Measurements from ENCODE around the gene TXNDC2. TPM values are rescaled to one million over a fixed set of nuclear protein-coding genes. Genes with fewer than 3 reads are reported as not detected.
"Not testable (repeated sequence)": the region's sequence is repeated elsewhere in the genome, so short reads cannot be mapped to it uniquely, and the experiment has no call there.

TXNDC2 gene
- total and polyA plus RNA-seq, 4 donors = under 0.01 to 0.09 TPM; not detected in 2

DNA sequence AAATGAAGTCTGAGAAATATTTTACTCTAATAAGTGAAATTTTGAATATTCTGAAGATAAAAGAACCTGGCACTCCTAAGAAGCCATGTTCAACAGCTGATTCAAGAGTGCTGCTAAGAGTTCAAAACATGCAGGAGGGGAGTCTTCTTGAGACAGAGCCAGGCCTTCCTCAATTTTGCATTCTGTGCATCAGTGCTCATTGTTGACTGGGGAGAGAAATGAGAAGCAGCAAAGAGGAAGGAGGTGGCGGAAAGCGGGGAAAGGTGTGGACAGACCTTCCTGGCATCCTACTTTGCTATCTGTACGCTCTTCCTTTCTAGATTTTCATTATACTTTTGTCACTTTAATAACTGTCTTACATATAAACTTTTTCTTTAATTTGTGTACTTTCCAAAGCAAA, 29.7 kb upstream of the TXNDC2 start:
- H3K9ac ChIP-seq (ENCODE audit: low read depth in 1 of 2, low read length in 2 of 2) = no peak overlapping the region
- TF ChIP-seq HNF4G (IDR thresholded peaks at IDR 0.05) (no peak), FOXA2 (IDR thresholded peaks at IDR 0.05) (no peak), YY1 (IDR thresholded peaks at IDR 0.05) (no peak), RXRA (IDR thresholded peaks at IDR 0.05) (no peak), TAF1 (conservative IDR thresholded peaks at IDR 0.05) (no peak), SP1 (IDR thresholded peaks at IDR 0.05) (no peak), GABPA (IDR thresholded peaks at IDR 0.05 in 1 of 2, conservative IDR thresholded peaks at IDR 0.05 in 1 of 2) (no peak)
- TF ChIP-seq, protein P1, sequence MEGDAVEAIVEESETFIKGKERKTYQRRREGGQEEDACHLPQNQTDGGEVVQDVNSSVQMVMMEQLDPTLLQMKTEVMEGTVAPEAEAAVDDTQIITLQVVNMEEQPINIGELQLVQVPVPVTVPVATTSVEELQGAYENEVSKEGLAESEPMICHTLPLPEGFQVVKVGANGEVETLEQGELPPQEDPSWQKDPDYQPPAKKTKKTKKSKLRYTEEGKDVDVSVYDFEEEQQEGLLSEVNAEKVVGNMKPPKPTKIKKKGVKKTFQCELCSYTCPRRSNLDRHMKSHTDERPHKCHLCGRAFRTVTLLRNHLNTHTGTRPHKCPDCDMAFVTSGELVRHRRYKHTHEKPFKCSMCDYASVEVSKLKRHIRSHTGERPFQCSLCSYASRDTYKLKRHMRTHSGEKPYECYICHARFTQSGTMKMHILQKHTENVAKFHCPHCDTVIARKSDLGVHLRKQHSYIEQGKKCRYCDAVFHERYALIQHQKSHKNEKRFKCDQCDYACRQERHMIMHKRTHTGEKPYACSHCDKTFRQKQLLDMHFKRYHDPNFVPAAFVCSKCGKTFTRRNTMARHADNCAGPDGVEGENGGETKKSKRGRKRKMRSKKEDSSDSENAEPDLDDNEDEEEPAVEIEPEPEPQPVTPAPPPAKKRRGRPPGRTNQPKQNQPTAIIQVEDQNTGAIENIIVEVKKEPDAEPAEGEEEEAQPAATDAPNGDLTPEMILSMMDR (IDR thresholded peaks at IDR 0.05; ENCODE audit: low read depth, low read length, missing input control) = no peak
- TF ChIP-seq, protein P2, sequence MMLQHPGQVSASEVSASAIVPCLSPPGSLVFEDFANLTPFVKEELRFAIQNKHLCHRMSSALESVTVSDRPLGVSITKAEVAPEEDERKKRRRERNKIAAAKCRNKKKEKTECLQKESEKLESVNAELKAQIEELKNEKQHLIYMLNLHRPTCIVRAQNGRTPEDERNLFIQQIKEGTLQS (IDR thresholded peaks at IDR 0.05) = no peak
- TF ChIP-seq, protein P3, sequence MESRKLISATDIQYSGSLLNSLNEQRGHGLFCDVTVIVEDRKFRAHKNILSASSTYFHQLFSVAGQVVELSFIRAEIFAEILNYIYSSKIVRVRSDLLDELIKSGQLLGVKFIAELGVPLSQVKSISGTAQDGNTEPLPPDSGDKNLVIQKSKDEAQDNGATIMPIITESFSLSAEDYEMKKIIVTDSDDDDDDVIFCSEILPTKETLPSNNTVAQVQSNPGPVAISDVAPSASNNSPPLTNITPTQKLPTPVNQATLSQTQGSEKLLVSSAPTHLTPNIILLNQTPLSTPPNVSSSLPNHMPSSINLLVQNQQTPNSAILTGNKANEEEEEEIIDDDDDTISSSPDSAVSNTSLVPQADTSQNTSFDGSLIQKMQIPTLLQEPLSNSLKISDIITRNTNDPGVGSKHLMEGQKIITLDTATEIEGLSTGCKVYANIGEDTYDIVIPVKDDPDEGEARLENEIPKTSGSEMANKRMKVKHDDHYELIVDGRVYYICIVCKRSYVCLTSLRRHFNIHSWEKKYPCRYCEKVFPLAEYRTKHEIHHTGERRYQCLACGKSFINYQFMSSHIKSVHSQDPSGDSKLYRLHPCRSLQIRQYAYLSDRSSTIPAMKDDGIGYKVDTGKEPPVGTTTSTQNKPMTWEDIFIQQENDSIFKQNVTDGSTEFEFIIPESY (IDR thresholded peaks at IDR 0.05) = no peak
- peaks cover 0 to 2% (median 0%) of the 10 kb centered on the region in 4 donors for H3K27me3 ChIP-seq (ENCODE audit: control insufficient read depth in 4 of 4, insufficient read depth in 4 of 4, low read length in 3 of 4)
- no peaks in the 10 kb centered on the region for H3K4me1 ChIP-seq (ENCODE audit: control insufficient read depth in 4 of 4, insufficient read depth in 4 of 4, low read length in 3 of 4)
- peak overlapping the region in 1 of 2 donors; percentile 9 for H3K27ac ChIP-seq (ENCODE audit: low read depth in 1 of 2, low read length in 2 of 2)
- DNase-seq (ENCODE audit: low spot score) = no peak
- H3K36me3 ChIP-seq (ENCODE audit: control insufficient read depth in 4 of 4, insufficient read depth in 3 of 4, low read depth in 1 of 4, low read length in 3 of 4) = no peaks in the 10 kb centered on the region
- H3K9me3 ChIP-seq (ENCODE audit: control insufficient read depth in 4 of 4, low read length in 3 of 4) = no peaks in the 10 kb centered on the region
- no peak overlapping the region for H3K4me3 ChIP-seq (ENCODE audit: low read depth in 1 of 3, low read length in 3 of 3)
- 89% methylated on average over 3 of the region's 3 CpGs for WGBS

DNA sequence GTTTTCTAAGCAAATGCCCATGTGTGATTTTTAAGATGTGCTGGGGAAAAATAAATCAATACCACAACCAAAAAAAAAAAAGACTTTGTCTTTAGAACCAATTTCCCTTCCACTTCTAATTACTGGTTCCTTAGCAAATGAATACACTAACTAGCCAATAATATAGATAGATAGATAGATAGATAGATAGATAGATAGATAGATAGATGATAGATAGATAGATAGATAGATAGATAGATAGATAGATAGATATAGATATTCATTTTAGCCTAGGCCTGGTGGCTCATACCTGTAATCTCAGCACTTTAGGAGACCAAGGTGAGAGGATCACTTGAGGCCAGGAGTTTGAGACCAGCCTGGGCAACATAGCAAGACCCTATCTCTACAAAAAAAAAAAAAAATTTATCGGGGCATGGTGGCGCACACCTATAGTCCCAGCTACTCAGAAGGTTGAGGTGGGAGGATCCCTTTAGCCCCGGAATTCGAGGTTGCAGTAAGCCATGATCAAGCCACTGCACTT, 28.2 kb upstream of the TXNDC2 start:
- not testable (repeated sequence) for H3K9me3 ChIP-seq (ENCODE audit: control insufficient read depth in 4 of 4, low read length in 3 of 4); H3K4me1 ChIP-seq (ENCODE audit: control insufficient read depth in 4 of 4, insufficient read depth in 4 of 4, low read length in 3 of 4); H3K27me3 ChIP-seq (ENCODE audit: control insufficient read depth in 4 of 4, insufficient read depth in 4 of 4, low read length in 3 of 4); H3K27ac ChIP-seq (ENCODE audit: low read depth in 1 of 2, low read length in 2 of 2); H3K9ac ChIP-seq (ENCODE audit: low read depth in 1 of 2, low read length in 2 of 2); DNase-seq (ENCODE audit: low spot score); H3K36me3 ChIP-seq (ENCODE audit: control insufficient read depth in 4 of 4, insufficient read depth in 3 of 4, low read depth in 1 of 4, low read length in 3 of 4); H3K4me3 ChIP-seq (ENCODE audit: low read depth in 1 of 3, low read length in 3 of 3)
- WGBS = 91% methylated on average over 4 of the region's 4 CpGs

DNA sequence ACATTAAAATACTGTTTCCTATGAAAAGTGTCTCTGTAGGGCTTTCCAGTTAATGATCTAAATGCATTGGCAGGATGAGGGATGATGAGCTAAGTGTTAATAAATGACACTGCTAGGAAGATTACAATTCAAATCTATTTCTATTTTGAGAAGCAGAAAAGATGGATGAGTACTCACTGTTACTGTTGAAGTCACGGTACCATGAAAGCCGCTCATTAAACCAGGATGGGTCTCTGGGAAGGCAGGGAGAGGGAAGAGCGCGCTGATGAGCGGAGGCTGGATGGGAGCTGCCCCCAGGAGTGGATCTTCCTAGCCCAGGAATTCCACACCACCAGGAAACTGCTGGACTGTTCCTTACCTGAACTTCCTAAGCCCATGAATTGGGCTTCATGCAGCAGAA, 27.1 kb upstream of the TXNDC2 start:
- DNase-seq (ENCODE audit: low spot score) = no peak
- TF ChIP-seq RAD21 (IDR thresholded peaks at IDR 0.05) (no peak), SP1 (IDR thresholded peaks at IDR 0.05) (no peak), TAF1 (conservative IDR thresholded peaks at IDR 0.05) (no peak), YY1 (IDR thresholded peaks at IDR 0.05) (no peak), FOXA1 (IDR thresholded peaks at IDR 0.05) (no peak), RXRA (IDR thresholded peaks at IDR 0.05) (no peak), HNF4G (IDR thresholded peaks at IDR 0.05) (no peak), NR2F2 (IDR thresholded peaks at IDR 0.05) (no peak), GABPA (IDR thresholded peaks at IDR 0.05 in 1 of 2, conservative IDR thresholded peaks at IDR 0.05 in 1 of 2) (no peak)
- TF ChIP-seq, protein P4, sequence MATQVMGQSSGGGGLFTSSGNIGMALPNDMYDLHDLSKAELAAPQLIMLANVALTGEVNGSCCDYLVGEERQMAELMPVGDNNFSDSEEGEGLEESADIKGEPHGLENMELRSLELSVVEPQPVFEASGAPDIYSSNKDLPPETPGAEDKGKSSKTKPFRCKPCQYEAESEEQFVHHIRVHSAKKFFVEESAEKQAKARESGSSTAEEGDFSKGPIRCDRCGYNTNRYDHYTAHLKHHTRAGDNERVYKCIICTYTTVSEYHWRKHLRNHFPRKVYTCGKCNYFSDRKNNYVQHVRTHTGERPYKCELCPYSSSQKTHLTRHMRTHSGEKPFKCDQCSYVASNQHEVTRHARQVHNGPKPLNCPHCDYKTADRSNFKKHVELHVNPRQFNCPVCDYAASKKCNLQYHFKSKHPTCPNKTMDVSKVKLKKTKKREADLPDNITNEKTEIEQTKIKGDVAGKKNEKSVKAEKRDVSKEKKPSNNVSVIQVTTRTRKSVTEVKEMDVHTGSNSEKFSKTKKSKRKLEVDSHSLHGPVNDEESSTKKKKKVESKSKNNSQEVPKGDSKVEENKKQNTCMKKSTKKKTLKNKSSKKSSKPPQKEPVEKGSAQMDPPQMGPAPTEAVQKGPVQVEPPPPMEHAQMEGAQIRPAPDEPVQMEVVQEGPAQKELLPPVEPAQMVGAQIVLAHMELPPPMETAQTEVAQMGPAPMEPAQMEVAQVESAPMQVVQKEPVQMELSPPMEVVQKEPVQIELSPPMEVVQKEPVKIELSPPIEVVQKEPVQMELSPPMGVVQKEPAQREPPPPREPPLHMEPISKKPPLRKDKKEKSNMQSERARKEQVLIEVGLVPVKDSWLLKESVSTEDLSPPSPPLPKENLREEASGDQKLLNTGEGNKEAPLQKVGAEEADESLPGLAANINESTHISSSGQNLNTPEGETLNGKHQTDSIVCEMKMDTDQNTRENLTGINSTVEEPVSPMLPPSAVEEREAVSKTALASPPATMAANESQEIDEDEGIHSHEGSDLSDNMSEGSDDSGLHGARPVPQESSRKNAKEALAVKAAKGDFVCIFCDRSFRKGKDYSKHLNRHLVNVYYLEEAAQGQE (IDR thresholded peaks at IDR 0.05) = no peak
- TF ChIP-seq, protein P1 (IDR thresholded peaks at IDR 0.05; ENCODE audit: low read depth, low read length, missing input control) = no peak
- TF ChIP-seq, protein P5, sequence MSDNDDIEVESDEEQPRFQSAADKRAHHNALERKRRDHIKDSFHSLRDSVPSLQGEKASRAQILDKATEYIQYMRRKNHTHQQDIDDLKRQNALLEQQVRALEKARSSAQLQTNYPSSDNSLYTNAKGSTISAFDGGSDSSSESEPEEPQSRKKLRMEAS (IDR thresholded peaks at IDR 0.05) = no peak
- TF ChIP-seq, protein P2 (IDR thresholded peaks at IDR 0.05) = no peak
- H3K36me3 ChIP-seq (ENCODE audit: control insufficient read depth in 4 of 4, insufficient read depth in 3 of 4, low read depth in 1 of 4, low read length in 3 of 4) = no peaks in the 10 kb centered on the region
- 97% methylated on average over 5 of the region's 5 CpGs for WGBS
- H3K27ac ChIP-seq (ENCODE audit: low read depth in 1 of 2, low read length in 2 of 2) = no peak overlapping the region
- H3K27me3 ChIP-seq (ENCODE audit: control insufficient read depth in 4 of 4, insufficient read depth in 4 of 4, low read length in 3 of 4) = peaks cover 0 to 2% (median 0%) of the 10 kb centered on the region in 4 donors
- no peaks in the 10 kb centered on the region for H3K4me1 ChIP-seq (ENCODE audit: control insufficient read depth in 4 of 4, insufficient read depth in 4 of 4, low read length in 3 of 4)
- H3K9me3 ChIP-seq (ENCODE audit: control insufficient read depth in 4 of 4, low read length in 3 of 4) = no peaks in the 10 kb centered on the region
- H3K9ac ChIP-seq (ENCODE audit: low read depth in 1 of 2, low read length in 2 of 2) = no peak overlapping the region
- no peak overlapping the region for H3K4me3 ChIP-seq (ENCODE audit: low read depth in 1 of 3, low read length in 3 of 3)

Measured in liver (tissue), 9 donors.